ENCODE measurements around the gene UTY. TPM values are rescaled to one million over a fixed set of nuclear protein-coding genes. Genes with fewer than 3 reads are reported as not detected.

Gene UTY
- total and polyA plus RNA-seq, 2 of the 13 experiments (the other 11 are each of a cell fraction or from before 2014, with no cell fraction given), result not detected

- Histone ChIP-seq H3K4me3 (replicated peaks in 1 of 3; ENCODE audit: insufficient read depth in 1 of 3, low read depth in 2 of 3, low read length in 3 of 3) (no peak overlapping the region), H3K27ac (ENCODE audit: extremely low read length, insufficient read depth, low read length) (no peak overlapping the region), H3K9me3 (ENCODE audit: low read length) (no peaks in the 10 kb centered on the region), H3K79me2 (ENCODE audit: insufficient read depth, low read length) (no peaks in the 10 kb centered on the region), H3K4me1 (ENCODE audit: insufficient read depth, low read length) (no peaks in the 10 kb centered on the region), H3K9ac (ENCODE audit: insufficient read depth, low read depth, low read length) (no peak overlapping the region), H3K27me3 (ENCODE audit: control insufficient read depth in 1 of 2, insufficient read depth in 2 of 2, low read length in 2 of 2) (no peaks in the 10 kb centered on the region), H2AFZ (ENCODE audit: low read length) (no peak overlapping the region), H4K20me1 (ENCODE audit: insufficient read depth, low read length) (no peaks in the 10 kb centered on the region), H3K36me3 (replicated peaks in 1 of 2; ENCODE audit: control insufficient read depth in 1 of 2, insufficient read depth in 2 of 2, low read length in 2 of 2) (no peaks in the 10 kb centered on the region), H3K4me2 (ENCODE audit: low read depth, low read length) (no peak overlapping the region)
- ATAC-seq (no peak), FAIRE-seq (no peak), DNase-seq (ENCODE audit: low spot score) (no peak)
- in situ Hi-C loops (cut with HindIII; ENCODE audit: extremely low pct_ligation_motif_present, low pct_unique_long_range_greater_than_20kb) (loop anchor here (25.0 kb wide), 2 partner anchors 433 to 858 kb away; partner anchors contain the start of gene DDX3Y), intact Hi-C loops (cut with micrococcal nuclease; ENCODE audit: unreplicated experiment) (no loop called here)
- CTCF ChIA-PET (ENCODE audit: low intra/inter-chr PET ratio, low total read pairs), result no interaction called here
- WGBS (ENCODE audit: low lambda C conversion rate), result 0% methylated on average over 1 of the region's 3 CpGs
- TF ChIP-seq RBAK (CRISPR knock-in tag; IDR thresholded peaks at IDR 0.05), result no peak
- BruUV-seq (replicated peaks), result no TSS peak
- POLR2A ChIA-PET, result no interaction called here
Measured at GRCh38 chrY:13345549-13345948, 134.3 kb downstream of the UTY start.

GRCh38 chrY:13343307-13343946 lies 136.4 kb downstream of the UTY start:
- ATAC-seq, result peak; percentile 87
- H3K27ac ChIP-seq (ENCODE audit: extremely low read length, insufficient read depth, low read length), result no peak overlapping the region
- no peak overlapping the region for H2AFZ ChIP-seq (ENCODE audit: low read length)
- H3K27me3 ChIP-seq (ENCODE audit: control insufficient read depth in 1 of 2, insufficient read depth in 2 of 2, low read length in 2 of 2), result no peaks in the 10 kb centered on the region
- FAIRE-seq, result no peak
- no TSS peak for BruUV-seq (replicated peaks)
- in situ Hi-C loops (cut with HindIII; ENCODE audit: extremely low pct_ligation_motif_present, low pct_unique_long_range_greater_than_20kb), result loop anchor here (25.0 kb wide), 2 partner anchors 431 to 856 kb away; partner anchors contain the start of gene DDX3Y
- ChIA-PET CTCF (ENCODE audit: low intra/inter-chr PET ratio, low total read pairs) (no interaction called here), POLR2A (no interaction called here)
- WGBS (ENCODE audit: low lambda C conversion rate), result 54% methylated on average over 7 of the region's 8 CpGs
- H3K4me2 ChIP-seq (ENCODE audit: low read depth, low read length), result no peak overlapping the region
- no peaks in the 10 kb centered on the region for H3K79me2 ChIP-seq (ENCODE audit: insufficient read depth, low read length)
- H3K9me3 ChIP-seq (ENCODE audit: low read length), result no peaks in the 10 kb centered on the region
- TF ChIP-seq SMC3 (IDR thresholded peaks at IDR 0.05; ENCODE audit: low read length), result peak; percentile 32; the same call in 1 of the 2 replicates
- peak; percentile 60 for TF ChIP-seq STAG1 (CRISPR knock-in tag; IDR thresholded peaks at IDR 0.05)
- TF ChIP-seq NCOA5 (CRISPR knock-in tag; IDR thresholded peaks at IDR 0.05), result no peak
- peak; percentile 56 for TF ChIP-seq CTCF (CRISPR knock-in tag; IDR thresholded peaks at IDR 0.05)
- TF ChIP-seq ZNF276 (CRISPR knock-in tag; IDR thresholded peaks at IDR 0.05; ENCODE audit: low read depth), result no peak
- intact Hi-C loops (cut with micrococcal nuclease; ENCODE audit: unreplicated experiment), result no loop called here
- H4K20me1 ChIP-seq (ENCODE audit: insufficient read depth, low read length), result no peaks in the 10 kb centered on the region
- H3K4me3 ChIP-seq (replicated peaks in 1 of 3; ENCODE audit: insufficient read depth in 1 of 3, low read depth in 2 of 3, low read length in 3 of 3), result no peak overlapping the region
- H3K9ac ChIP-seq (ENCODE audit: insufficient read depth, low read depth, low read length), result no peak overlapping the region
- peak; percentile 9 for DNase-seq (ENCODE audit: low spot score)
- no peaks in the 10 kb centered on the region for H3K36me3 ChIP-seq (replicated peaks in 1 of 2; ENCODE audit: control insufficient read depth in 1 of 2, insufficient read depth in 2 of 2, low read length in 2 of 2)
- H3K4me1 ChIP-seq (ENCODE audit: insufficient read depth, low read length), result no peaks in the 10 kb centered on the region

Data from HepG2 (cell line).